Endothelial cell of umbilical vein (primary cell): ENCODE measurements around the gene NR6A1. TPM values are rescaled to one million over a fixed set of nuclear protein-coding genes. Genes with fewer than 3 reads are reported as not detected.

Experiments
- BruUV-seq: library from RNA; stranded (reverse); fragments of 400-500 nt; replicated peaks from 2 replicates; lab custom pipeline; 2021; lab: Mats Ljungman, UMichigan
- CTCF ChIA-PET: fragments of 300-600, 350-600 bp; sonication (Branson Sonifier 250); formaldehyde crosslinking; loops from one replicate; lab custom pipeline; 2021; ENCODE audit warnings: antibody characterized with exemption, inconsistent platforms; lab: Charles Lee
- POLR2A ChIA-PET: fragments of 300-600, 350-600 bp; sonication (Branson Sonifier 250); formaldehyde crosslinking; loops from one replicate; lab custom pipeline; 2021; ENCODE audit warnings: antibody characterized with exemption, inconsistent platforms; lab: Charles Lee
- DNase-seq: peaks from one replicate; pipeline ENCODE4 v3.0.0-alpha.2; 2011; ENCODE audit warnings: low read depth, low spot score
- FAIRE-seq: peaks from 2 replicates; lab custom pipeline; 2011; peaks lifted over from hg19 to GRCh38; lab: Jason Lieb, UNC
- H2AFZ ChIP-seq: 2 replicates; pipeline ENCODE4 v1.6.0; 2012; ENCODE audit warnings: low read depth, low read length, control low read depth, inconsistent platforms
- H3K27ac ChIP-seq: 2 replicates; pipeline ENCODE4 v1.5.1; 2011; ENCODE audit warnings: low read depth, mild to moderate bottlenecking, control low read depth, low read length, moderate library complexity; ENCODE audit not compliant: insufficient read depth
- H3K27me3 ChIP-seq, 2 experiments: 2 replicates each; pipeline versions ENCODE4 v1.6.0 to v1.6.1; 2011; ENCODE audit warnings: low read length in 2 of 2, mixed read lengths in 1 of 2; ENCODE audit not compliant: control insufficient read depth in 2 of 2, insufficient read depth in 2 of 2
- H3K36me3 ChIP-seq, 2 experiments: 2 replicates in 1 of 2; 3 replicates in 1 of 2; pipeline ENCODE4 v1.5.1; 2011; ENCODE audit warnings: low read length in 2 of 2, mild to moderate bottlenecking in 1 of 2, moderate library complexity in 1 of 2; ENCODE audit not compliant: control insufficient read depth in 2 of 2, insufficient read depth in 2 of 2; ENCODE audit errors: extremely low read depth in 1 of 2
- H3K4me1 ChIP-seq: 3 replicates; pipeline ENCODE4 v1.5.1; 2011; ENCODE audit warnings: mild to moderate bottlenecking, low read length; ENCODE audit not compliant: control insufficient read depth, insufficient read depth; ENCODE audit errors: extremely low read depth
- H3K4me2 ChIP-seq: 2 replicates; pipeline ENCODE4 v1.6.1; 2011; ENCODE audit warnings: low read length, control low read depth, mixed read lengths; ENCODE audit not compliant: insufficient read depth
- H3K4me3 ChIP-seq, 3 experiments: fragments of 200-600 bp in 1 of 3; sonication (generic), shearing (Covaris generic) in 1 of 3; replicated peaks in 1 of 3; 2 replicates each; pipeline ENCODE4 v1.5.1; 2011 to 2016; ENCODE audit warnings: control low read depth in 3 of 3, low read length in 3 of 3, mild to moderate bottlenecking in 2 of 3, inconsistent platforms in 1 of 3, low read depth in 1 of 3, moderate library complexity in 1 of 3; ENCODE audit not compliant: insufficient read depth in 1 of 3
- H3K79me2 ChIP-seq: 2 replicates; pipeline ENCODE4 v1.6.0; 2012; ENCODE audit warnings: low read length, inconsistent platforms; ENCODE audit not compliant: control insufficient read depth, insufficient read depth
- H3K9ac ChIP-seq: replicated peaks from 2 replicates; pipeline ENCODE3; 2011; ENCODE audit warnings: low read length, control low read depth; ENCODE audit not compliant: insufficient read depth; ENCODE audit errors: extremely low read depth
- H3K9me1 ChIP-seq: replicated peaks from 3 replicates; pipeline ENCODE4 v1.6.0; 2011; ENCODE audit warnings: mild to moderate bottlenecking, low read length; ENCODE audit not compliant: control insufficient read depth, insufficient read depth; ENCODE audit errors: extremely low read depth
- H3K9me3 ChIP-seq: replicated peaks from 2 replicates; pipeline ENCODE4 v1.5.1; 2012; ENCODE audit warnings: low read length, inconsistent platforms; ENCODE audit not compliant: control insufficient read depth, insufficient read depth
- H4K20me1 ChIP-seq: replicated peaks from 2 replicates; pipeline ENCODE3; 2011; ENCODE audit warnings: mild to moderate bottlenecking, low read length; ENCODE audit not compliant: control insufficient read depth, insufficient read depth; ENCODE audit errors: extremely low read depth
- CTCF ChIP-seq, 2 donors: IDR thresholded peaks; 1 replicate in 1 of 2; 2 replicates in 1 of 2; pipeline ENCODE4 v1.5.1; 2011; ENCODE audit warnings: low read length in 2 of 2, mild to moderate bottlenecking in 2 of 2, moderate library complexity in 2 of 2, control low read depth in 1 of 2, inconsistent platforms in 1 of 2, low read depth in 1 of 2; ENCODE audit not compliant: insufficient read depth in 1 of 2; ENCODE audit errors: extremely low read depth in 1 of 2
- EZH2 ChIP-seq: IDR thresholded peaks from 2 replicates; pipeline ENCODE4 v1.6.1; 2012; ENCODE audit warnings: borderline replicate concordance, low read depth, mild to moderate bottlenecking, moderate library complexity, low read length, inconsistent platforms; ENCODE audit not compliant: severe bottlenecking
- FOS ChIP-seq: IDR thresholded peaks from 2 replicates; pipeline ENCODE4 v1.6.1; 2011; ENCODE audit warnings: mild to moderate bottlenecking, low read length, moderate library complexity, borderline replicate concordance; ENCODE audit not compliant: insufficient read depth
- GATA2 ChIP-seq: IDR thresholded peaks from 2 replicates; pipeline ENCODE4 v1.7.0; 2011; ENCODE audit warnings: low read depth, mild to moderate bottlenecking, moderate library complexity, mixed read lengths, low read length; ENCODE audit not compliant: insufficient read length, insufficient read depth
- JUN ChIP-seq: IDR thresholded peaks from 2 replicates; pipeline ENCODE4 v1.6.1; 2011; ENCODE audit warnings: borderline replicate concordance, low read depth; ENCODE audit not compliant: insufficient read length, insufficient read depth
- MAX ChIP-seq: IDR thresholded peaks from 2 replicates; pipeline ENCODE4 v1.6.1; 2011; ENCODE audit not compliant: insufficient read depth, insufficient read length
- MYC ChIP-seq: IDR thresholded peaks from one replicate; pipeline ENCODE4 v1.6.1; 2011; ENCODE audit warnings: mild to moderate bottlenecking, low read depth, low read length
- POLR2A ChIP-seq: IDR thresholded peaks from 2 replicates; pipeline ENCODE4 v1.6.1; 2012; ENCODE audit warnings: low read depth, mild to moderate bottlenecking, control low read depth, low read length
- POLR2AphosphoS5 ChIP-seq: IDR thresholded peaks from 2 replicates; pipeline ENCODE4 v1.6.1; 2012; ENCODE audit warnings: low read depth, mild to moderate bottlenecking, control low read depth, low read length, moderate library complexity; ENCODE audit not compliant: insufficient read depth
- dilution Hi-C: fragments of 300-500 bp; cut with MboI; formaldehyde crosslinking; loops from one replicate; pipeline ENCODE4 v1.15.0; 2019; ENCODE audit warnings: low sequenced_read_pairs; ENCODE audit not compliant: extremely low pct_ligation_motif_present
- intact Hi-C: fragments of 100-400 bp; cut with micrococcal nuclease; formaldehyde crosslinking; loops from one replicate; pipeline ENCODE4 v1.10.0; 2022
- polyA plus RNA-seq, 4 experiments: library from polyadenylated mRNA; depleted of rRNA in 3 of 4; stranded (reverse) in 3 of 4; unstranded in 1 of 4; fragments of >200 nt; gene quantifications; 2 replicates each; pipeline versions ENCODE4 v1.2.1 to v1.2.3, GENCODE V29; 2011 to 2012; ENCODE audit warnings: missing spikeins in 1 of 4
- total RNA-seq: library from RNA; stranded (reverse); gene quantifications from 2 replicates; pipeline ENCODE4 v1.2.3, GENCODE V29; 2021

Gene NR6A1
- total and polyA plus RNA-seq, 2 donors (not counting 3 experiments of a cell fraction or from before 2014, with no cell fraction given) = 0.17 to 1.2 TPM

DNA sequence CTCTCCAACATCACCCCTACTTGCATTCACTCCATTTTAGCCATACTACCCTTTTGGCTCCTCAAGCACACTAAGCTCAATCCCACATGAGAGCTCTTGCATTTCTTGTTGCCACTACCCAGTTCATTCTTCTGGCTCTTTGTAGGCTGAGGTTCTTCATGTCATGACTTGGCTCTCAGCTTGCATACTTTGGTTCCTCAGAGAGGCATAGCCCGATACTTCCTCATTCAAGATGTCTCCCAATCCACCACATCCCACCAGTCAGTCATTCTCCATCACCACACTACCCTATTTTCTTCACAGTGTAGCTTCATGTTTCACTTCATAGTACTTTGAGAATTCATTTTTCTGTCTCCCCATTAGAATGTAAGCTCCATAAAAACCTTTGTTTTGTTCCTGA lies 116.7 kb downstream of the NR6A1 start:
- Histone ChIP-seq H3K27ac (no peak overlapping the region), H3K27me3 (no peaks in the 10 kb centered on the region), H3K9me3 (no peaks in the 10 kb centered on the region), H2AFZ (no peak overlapping the region), H3K9me1 (no peaks in the 10 kb centered on the region), H3K9ac (no peak overlapping the region), H3K79me2 (peaks cover 1% of the 10 kb centered on the region), H3K4me1 (peaks cover 4% of the 10 kb centered on the region), H3K36me3 (no peaks in the 10 kb centered on the region), H3K4me3 (no peak overlapping the region), H4K20me1 (no peaks in the 10 kb centered on the region), H3K4me2 (no peak overlapping the region)
- FAIRE-seq (no peak), DNase-seq (no peak)
- CTCF ChIA-PET = interaction anchor here (0.9 to 3.2 kb wide), 6 partner anchors 16 to 110 kb away, joined by 3 to 14 read pairs (median 4); no protein-coding TSS in a partner anchor
- dilution Hi-C loops (no loop called here), intact Hi-C loops (no loop called here)
- POLR2A ChIA-PET = interaction anchor here (0.6 kb wide), 1 partner anchor 588 kb away, joined by 3 read pairs; no protein-coding TSS in a partner anchor
- TF ChIP-seq JUN = no peak
- no peak for TF ChIP-seq MYC
- TF ChIP-seq MAX = no peak
- no peak for TF ChIP-seq POLR2A
- no peak for TF ChIP-seq CTCF (IDR thresholded peaks at IDR 0.05; ENCODE audit: extremely low read depth in 1 of 2, insufficient read depth in 1 of 2, low read depth in 1 of 2, low read length in 2 of 2)
- no peak for TF ChIP-seq POLR2AphosphoS5
- TF ChIP-seq FOS = no peak
- no peak for TF ChIP-seq EZH2
- no peak for TF ChIP-seq GATA2
- no TSS peak for BruUV-seq
